ENCODE data around the gene DCC.
"Not testable (repeated sequence)": the region's sequence is repeated elsewhere in the genome, so short reads cannot be mapped to it uniquely, and the experiment has no call there.

DNA sequence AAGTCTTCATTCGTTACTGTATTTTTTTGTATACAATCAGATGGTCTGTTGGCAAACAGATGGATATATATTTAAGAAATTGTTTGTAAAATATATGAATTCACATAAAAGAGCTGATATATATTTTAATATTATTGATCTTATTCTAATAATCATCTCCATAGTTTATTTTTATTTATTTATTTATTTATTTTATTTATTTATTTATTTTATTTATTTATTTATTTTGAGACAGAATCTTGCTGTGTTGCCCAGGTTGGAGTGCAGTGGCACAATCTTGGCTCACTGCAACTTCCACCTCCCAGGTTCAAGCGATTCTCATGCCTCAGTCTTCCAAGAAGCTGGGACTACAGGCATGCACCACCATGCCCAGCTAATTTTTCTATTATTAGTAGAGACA lies 1128.2 kb downstream of the DCC start:
- TF ChIP-seq, protein P1, sequence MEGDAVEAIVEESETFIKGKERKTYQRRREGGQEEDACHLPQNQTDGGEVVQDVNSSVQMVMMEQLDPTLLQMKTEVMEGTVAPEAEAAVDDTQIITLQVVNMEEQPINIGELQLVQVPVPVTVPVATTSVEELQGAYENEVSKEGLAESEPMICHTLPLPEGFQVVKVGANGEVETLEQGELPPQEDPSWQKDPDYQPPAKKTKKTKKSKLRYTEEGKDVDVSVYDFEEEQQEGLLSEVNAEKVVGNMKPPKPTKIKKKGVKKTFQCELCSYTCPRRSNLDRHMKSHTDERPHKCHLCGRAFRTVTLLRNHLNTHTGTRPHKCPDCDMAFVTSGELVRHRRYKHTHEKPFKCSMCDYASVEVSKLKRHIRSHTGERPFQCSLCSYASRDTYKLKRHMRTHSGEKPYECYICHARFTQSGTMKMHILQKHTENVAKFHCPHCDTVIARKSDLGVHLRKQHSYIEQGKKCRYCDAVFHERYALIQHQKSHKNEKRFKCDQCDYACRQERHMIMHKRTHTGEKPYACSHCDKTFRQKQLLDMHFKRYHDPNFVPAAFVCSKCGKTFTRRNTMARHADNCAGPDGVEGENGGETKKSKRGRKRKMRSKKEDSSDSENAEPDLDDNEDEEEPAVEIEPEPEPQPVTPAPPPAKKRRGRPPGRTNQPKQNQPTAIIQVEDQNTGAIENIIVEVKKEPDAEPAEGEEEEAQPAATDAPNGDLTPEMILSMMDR (IDR thresholded peaks at IDR 0.05; ENCODE audit: low read length): not testable (repeated sequence)
- not testable (repeated sequence) for TF ChIP-seq EZH2 (optimal IDR thresholded peaks at IDR 0.05; ENCODE audit: low read depth, low read length)

Measured in MM.1S (cell line).